SK-N-SH treated with all-trans-retinoic acid at 6 μM for 48 hours (cell line): ENCODE data around the gene GRK6.
"Not testable (repeated sequence)": the region's sequence is repeated elsewhere in the genome, so short reads cannot be mapped to it uniquely, and the experiment has no call there.

Source experiments
- ATAC-seq: fragments of 200-7000 bp; cut with Tn5 transposase; 3 replicates; pipeline ENCODE4 v1.9.1; 2020; ENCODE audit warnings: mild to moderate bottlenecking, moderate library complexity
- ARNTL ChIP-seq: fragments of 450-650 bp; formaldehyde crosslinking; IDR thresholded peaks from 2 replicates; pipeline ENCODE4 v1.5.0; 2020; ENCODE audit warnings: low read depth, mild to moderate bottlenecking, moderate library complexity, borderline replicate concordance
- BACH2 ChIP-seq: fragments of 250-450 bp; sonication (Bioruptor Pico); IDR thresholded peaks from 2 replicates; pipeline ENCODE4 v1.9.0; 2021; ENCODE audit warnings: mild to moderate bottlenecking, borderline replicate concordance
- CSDC2 ChIP-seq: fragments of 250-450 bp; sonication (Bioruptor Pico); IDR thresholded peaks from 2 replicates; pipeline ENCODE4 v1.5.0; 2020; ENCODE audit warnings: mild to moderate bottlenecking, moderate library complexity
- GLIS3 ChIP-seq: fragments of 250-450 bp; sonication (Bioruptor Pico); IDR thresholded peaks from 2 replicates; pipeline ENCODE4 v1.5.0; 2020; ENCODE audit warnings: mild to moderate bottlenecking, moderate library complexity
- ISL1 ChIP-seq: fragments of 250-450 bp; sonication (Bioruptor Pico); IDR thresholded peaks from 2 replicates; pipeline ENCODE4 v2.1.2; 2022; ENCODE audit warnings: mild to moderate bottlenecking, moderate library complexity
- PPARA ChIP-seq: fragments of 250-450 bp; sonication (Bioruptor Pico); IDR thresholded peaks from 2 replicates; pipeline ENCODE4 v1.5.0; 2020; ENCODE audit warnings: mild to moderate bottlenecking, borderline replicate concordance
- SNAI2 ChIP-seq: fragments of 250-450 bp; sonication (Bioruptor Pico); IDR thresholded peaks from 2 replicates; pipeline ENCODE4 v1.5.0; 2020; ENCODE audit warnings: mild to moderate bottlenecking, moderate library complexity
- TSHZ2 ChIP-seq: fragments of 250-450 bp; sonication (Bioruptor Pico); IDR thresholded peaks from 2 replicates; pipeline ENCODE4 v1.5.0; 2020; ENCODE audit warnings: mild to moderate bottlenecking, moderate library complexity
- ZC3H10 ChIP-seq: fragments of 250-450 bp; sonication (Bioruptor Pico); IDR thresholded peaks from 2 replicates; pipeline ENCODE4 v1.5.1; 2021; ENCODE audit warnings: mild to moderate bottlenecking, moderate library complexity
- ZFP3 ChIP-seq: fragments of 250-450 bp; sonication (Bioruptor Pico); IDR thresholded peaks from 2 replicates; pipeline ENCODE4 v1.5.0; 2020; ENCODE audit warnings: mild to moderate bottlenecking, moderate library complexity
- ZFP30 ChIP-seq: fragments of 450-650 bp; formaldehyde crosslinking; IDR thresholded peaks from 2 replicates; pipeline ENCODE4 v1.5.0; 2022; ENCODE audit warnings: mild to moderate bottlenecking, moderate library complexity
- ZNF565 ChIP-seq: fragments of 450-650 bp; formaldehyde crosslinking; conservative IDR thresholded peaks from 2 replicates; pipeline ENCODE4 v1.5.0; 2020; ENCODE audit warnings: low read depth, mild to moderate bottlenecking, moderate library complexity
- TF ChIP-seq, protein P1 (sequence below): fragments of 250-450 bp; sonication (Bioruptor Pico); IDR thresholded peaks from 2 replicates; pipeline ENCODE4 v1.8.0; 2021; ENCODE audit warnings: low read depth, mild to moderate bottlenecking, moderate library complexity, borderline replicate concordance
- TF ChIP-seq, protein P2 (sequence below): fragments of 250-450 bp; sonication (Bioruptor Pico); IDR thresholded peaks from 2 replicates; pipeline ENCODE4 v1.8.0; 2020; ENCODE audit warnings: mild to moderate bottlenecking, moderate library complexity, borderline replicate concordance

GRK6 gene

DNA sequence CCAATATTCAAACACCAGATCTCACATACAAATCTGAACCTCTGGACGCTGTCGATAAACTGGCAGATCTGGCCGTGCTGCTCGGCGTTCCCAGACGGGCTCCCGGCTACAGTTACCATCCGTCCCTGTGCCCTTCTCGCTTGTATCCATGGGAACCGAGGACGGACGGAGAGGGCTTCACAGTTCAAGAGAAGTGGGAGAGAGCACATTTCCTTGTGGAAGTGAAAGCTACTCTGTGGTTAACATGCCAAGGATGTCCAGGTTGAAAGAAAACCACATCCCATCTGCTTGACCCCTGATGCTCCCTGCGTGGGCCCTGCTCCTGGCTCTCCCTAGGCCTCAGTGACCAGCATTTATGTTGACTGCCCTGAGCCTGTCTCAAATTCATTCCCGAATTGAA is 53.3 kb downstream of the GRK6 start:
- TF ChIP-seq, protein P1, sequence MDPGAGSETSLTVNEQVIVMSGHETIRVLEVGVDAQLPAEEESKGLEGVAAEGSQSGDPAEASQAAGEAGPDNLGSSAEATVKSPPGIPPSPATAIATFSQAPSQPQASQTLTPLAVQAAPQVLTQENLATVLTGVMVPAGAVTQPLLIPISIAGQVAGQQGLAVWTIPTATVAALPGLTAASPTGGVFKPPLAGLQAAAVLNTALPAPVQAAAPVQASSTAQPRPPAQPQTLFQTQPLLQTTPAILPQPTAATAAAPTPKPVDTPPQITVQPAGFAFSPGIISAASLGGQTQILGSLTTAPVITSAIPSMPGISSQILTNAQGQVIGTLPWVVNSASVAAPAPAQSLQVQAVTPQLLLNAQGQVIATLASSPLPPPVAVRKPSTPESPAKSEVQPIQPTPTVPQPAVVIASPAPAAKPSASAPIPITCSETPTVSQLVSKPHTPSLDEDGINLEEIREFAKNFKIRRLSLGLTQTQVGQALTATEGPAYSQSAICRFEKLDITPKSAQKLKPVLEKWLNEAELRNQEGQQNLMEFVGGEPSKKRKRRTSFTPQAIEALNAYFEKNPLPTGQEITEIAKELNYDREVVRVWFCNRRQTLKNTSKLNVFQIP (CRISPR knock-in tag): no peak
- peak; percentile 9; the same call in 1 of the 2 replicates for TF ChIP-seq TSHZ2
- ATAC-seq: peak; percentile 13

DNA sequence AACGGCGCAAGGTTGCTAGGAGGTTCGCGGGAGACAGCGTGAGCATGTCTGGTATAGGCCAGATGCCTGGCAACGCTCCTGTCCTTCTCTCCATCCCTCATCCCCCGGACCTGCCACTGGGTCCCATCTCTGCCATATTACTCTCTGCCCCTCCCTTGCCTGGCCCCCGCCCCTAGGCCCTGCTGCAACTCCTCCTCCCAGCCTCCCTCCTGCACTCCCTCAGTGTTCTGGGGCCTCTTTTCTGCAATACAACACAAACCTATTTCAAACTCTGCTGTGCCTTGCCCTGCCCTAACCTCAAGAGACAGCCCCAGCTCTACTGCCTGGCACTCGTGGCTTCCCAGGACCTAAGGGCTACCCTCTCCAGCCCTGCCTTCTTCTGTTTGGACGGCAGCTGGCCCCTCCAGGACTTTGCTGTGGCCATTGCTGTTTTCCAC is 55.9 kb downstream of the GRK6 start:
- TF ChIP-seq, protein P2, sequence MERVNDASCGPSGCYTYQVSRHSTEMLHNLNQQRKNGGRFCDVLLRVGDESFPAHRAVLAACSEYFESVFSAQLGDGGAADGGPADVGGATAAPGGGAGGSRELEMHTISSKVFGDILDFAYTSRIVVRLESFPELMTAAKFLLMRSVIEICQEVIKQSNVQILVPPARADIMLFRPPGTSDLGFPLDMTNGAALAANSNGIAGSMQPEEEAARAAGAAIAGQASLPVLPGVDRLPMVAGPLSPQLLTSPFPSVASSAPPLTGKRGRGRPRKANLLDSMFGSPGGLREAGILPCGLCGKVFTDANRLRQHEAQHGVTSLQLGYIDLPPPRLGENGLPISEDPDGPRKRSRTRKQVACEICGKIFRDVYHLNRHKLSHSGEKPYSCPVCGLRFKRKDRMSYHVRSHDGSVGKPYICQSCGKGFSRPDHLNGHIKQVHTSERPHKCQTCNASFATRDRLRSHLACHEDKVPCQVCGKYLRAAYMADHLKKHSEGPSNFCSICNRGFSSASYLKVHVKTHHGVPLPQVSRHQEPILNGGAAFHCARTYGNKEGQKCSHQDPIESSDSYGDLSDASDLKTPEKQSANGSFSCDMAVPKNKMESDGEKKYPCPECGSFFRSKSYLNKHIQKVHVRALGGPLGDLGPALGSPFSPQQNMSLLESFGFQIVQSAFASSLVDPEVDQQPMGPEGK: peak; percentile 35; the same call in 1 of the 2 replicates
- TF ChIP-seq GLIS3 (CRISPR knock-in tag): no peak
- TF ChIP-seq, all 23 proteins: peak for 1
- ATAC-seq: peak; percentile 1

DNA sequence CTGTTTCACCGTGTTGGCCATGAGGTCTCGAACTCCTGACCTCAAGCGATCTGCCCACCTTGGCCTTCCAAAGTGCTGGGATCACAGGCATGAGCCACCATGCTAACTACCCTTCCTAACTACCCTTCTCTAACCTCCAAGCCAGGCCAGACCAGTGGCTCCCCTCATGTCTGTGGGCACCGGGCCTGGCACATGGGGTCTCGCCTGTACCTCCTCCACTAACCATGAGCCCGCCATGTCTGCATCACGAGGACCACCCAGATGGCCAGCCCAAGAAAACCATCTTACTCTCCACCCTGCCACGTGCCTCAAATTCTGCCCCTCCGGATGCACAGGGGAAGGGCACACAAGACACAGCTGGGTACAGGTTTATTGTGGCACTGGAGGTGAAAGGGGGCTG is 56.6 kb downstream of the GRK6 start:
- TF ChIP-seq ZFP3 (CRISPR knock-in tag) (no peak), CSDC2 (CRISPR knock-in tag) (no peak), ZC3H10 (no peak), ISL1 (CRISPR knock-in tag) (no peak)
- TF ChIP-seq, protein P1 (CRISPR knock-in tag): no peak
- no peak for ATAC-seq

DNA sequence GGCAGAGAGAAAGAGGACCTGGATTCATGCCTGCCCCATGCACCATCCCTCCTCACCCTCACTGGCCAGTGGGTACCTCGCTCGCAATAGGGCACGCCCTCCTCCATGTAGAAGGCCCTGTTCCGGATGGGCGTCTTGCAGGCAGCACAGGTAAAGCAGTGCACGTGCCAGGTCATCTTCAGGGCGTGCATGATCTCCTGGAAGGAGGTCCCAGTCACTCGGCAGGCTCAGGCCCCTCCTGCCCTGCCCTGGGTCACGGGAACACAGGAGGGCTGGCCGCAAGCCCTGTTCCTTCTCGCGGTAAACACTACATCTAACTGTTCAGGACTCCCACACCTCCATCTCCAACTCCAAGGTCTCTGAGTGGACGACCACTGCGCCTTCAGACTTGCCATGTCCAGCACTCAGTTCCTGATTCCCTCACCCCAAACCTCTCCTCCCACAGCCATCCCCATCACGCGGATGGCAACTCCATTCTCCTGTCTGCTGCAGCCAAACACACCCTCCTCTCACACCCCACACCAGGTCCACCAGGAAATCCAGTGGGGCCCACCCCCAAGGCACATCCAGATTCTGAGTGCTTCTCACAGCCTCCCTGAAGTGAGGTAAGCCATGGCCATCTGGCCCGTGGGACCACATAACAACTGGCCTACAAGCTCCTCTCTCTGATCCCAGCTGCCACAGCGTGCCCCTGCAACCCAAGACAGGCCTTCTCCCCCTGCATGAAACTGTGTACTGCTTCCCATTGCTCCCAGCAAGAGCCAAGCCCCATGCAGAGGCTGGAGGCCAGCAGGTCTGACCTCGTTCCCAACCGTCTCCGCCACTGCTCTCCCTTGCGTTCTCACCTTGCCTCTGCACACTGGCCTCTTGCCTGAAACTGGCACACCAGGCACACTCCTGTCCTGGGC is 57.8 kb downstream of the GRK6 start:
- no peak for TF ChIP-seq ZFP30
- TF ChIP-seq SNAI2: no peak
- TF ChIP-seq, all 23 proteins: peak for 0
- ATAC-seq: peak; percentile 1

- TF ChIP-seq GLIS3 (CRISPR knock-in tag) (no peak), ARNTL (CRISPR knock-in tag) (no peak), PPARA (CRISPR knock-in tag) (no peak), ZNF565 (no peak), ISL1 (CRISPR knock-in tag) (no peak), ZFP30 (no peak), BACH2 (no peak)
- TF ChIP-seq, protein P1 (CRISPR knock-in tag): no peak
- ATAC-seq: peak; percentile 1; the same call in 2 of the 3 replicates
Measured at GRCh38 chr5:177484902-177485549, 58.5 kb downstream of the GRK6 start.

DNA sequence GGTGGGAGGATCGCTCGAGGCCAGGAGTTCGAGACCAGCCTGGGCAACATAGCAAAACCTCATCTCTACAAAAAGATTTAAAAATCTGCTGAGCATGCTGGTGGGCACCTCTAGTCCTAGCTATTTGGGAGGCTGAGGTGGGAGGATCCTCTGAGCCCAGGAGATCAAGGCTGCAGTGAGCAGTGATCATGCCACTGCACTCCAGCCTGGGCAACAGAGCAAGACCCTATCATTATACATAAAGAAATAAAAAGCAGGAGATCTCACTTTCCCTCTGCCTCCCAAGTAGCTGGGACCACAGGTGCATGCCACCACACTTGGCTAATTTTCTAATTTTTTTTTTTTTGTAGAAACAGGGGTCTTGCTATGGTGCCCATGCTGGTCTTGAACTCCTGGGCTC is 59.3 kb downstream of the GRK6 start:
- not testable (repeated sequence) for ATAC-seq
